SK-N-SH treated with all-trans-retinoic acid at 6 μM for 48 hours (cell line): Measurements from ENCODE around the gene ST6GALNAC1.

Experiments
- CREB5 ChIP-seq: fragments of 250-450 bp; sonication (Bioruptor Pico); IDR thresholded peaks from 2 replicates; pipeline ENCODE4 v1.5.1; 2020; ENCODE audit warnings: low read depth, mild to moderate bottlenecking, moderate library complexity
- ESRRG ChIP-seq: fragments of 250-450 bp; sonication (Bioruptor Pico); IDR thresholded peaks from 2 replicates; pipeline ENCODE4 v1.6.1; 2021; ENCODE audit warnings: mild to moderate bottlenecking
- GLIS3 ChIP-seq: fragments of 250-450 bp; sonication (Bioruptor Pico); IDR thresholded peaks from 2 replicates; pipeline ENCODE4 v1.5.0; 2020; ENCODE audit warnings: mild to moderate bottlenecking, moderate library complexity
- ISL1 ChIP-seq: fragments of 250-450 bp; sonication (Bioruptor Pico); IDR thresholded peaks from 2 replicates; pipeline ENCODE4 v2.1.2; 2022; ENCODE audit warnings: mild to moderate bottlenecking, moderate library complexity
- OSR1 ChIP-seq: fragments of 250-450 bp; sonication (Bioruptor Pico); IDR thresholded peaks from 2 replicates; pipeline ENCODE4 v1.8.0; 2022; ENCODE audit warnings: moderate library complexity, mild to moderate bottlenecking, inconsistent platforms
- PPARA ChIP-seq: fragments of 250-450 bp; sonication (Bioruptor Pico); IDR thresholded peaks from 2 replicates; pipeline ENCODE4 v1.5.0; 2020; ENCODE audit warnings: mild to moderate bottlenecking, borderline replicate concordance
- RARB ChIP-seq: fragments of 250-450 bp; sonication (Bioruptor Pico); IDR thresholded peaks from 2 replicates; pipeline ENCODE4 v1.8.0; 2021; ENCODE audit warnings: mild to moderate bottlenecking, moderate library complexity
- ZFP3 ChIP-seq: fragments of 250-450 bp; sonication (Bioruptor Pico); IDR thresholded peaks from 2 replicates; pipeline ENCODE4 v1.5.0; 2020; ENCODE audit warnings: mild to moderate bottlenecking, moderate library complexity
- ZFP30 ChIP-seq: fragments of 450-650 bp; formaldehyde crosslinking; IDR thresholded peaks from 2 replicates; pipeline ENCODE4 v1.5.0; 2022; ENCODE audit warnings: mild to moderate bottlenecking, moderate library complexity

- TF ChIP-seq CREB5 (no peak), ZFP30 (CRISPR knock-in tag) (no peak), PPARA (CRISPR knock-in tag) (no peak), RARB (no peak), ESRRG (no peak), ZFP3 (no peak), ISL1 (no peak), OSR1 (CRISPR knock-in tag) (no peak), GLIS3 (CRISPR knock-in tag) (no peak)
These were observed 43.7 kb downstream of the ST6GALNAC1 start for GRCh38 chr17:76599694-76600460.
